Measurements from ENCODE around the gene ZDHHC20. TPM values are rescaled to one million over a fixed set of nuclear protein-coding genes. Genes with fewer than 3 reads are reported as not detected.

The ZDHHC20 gene
- total RNA-seq, 1 donor from 2014 or later, result 175 TPM

- no peak overlapping the region for H3K4me3 Mint-ChIP-seq
- no peaks in the 10 kb centered on the region for H3K4me1 ChIP-seq
- H3K27ac Mint-ChIP-seq, result no peak overlapping the region
- H3K4me2 ChIP-seq, result no peak overlapping the region
- H3K4me1 Mint-ChIP-seq, result no peaks in the 10 kb centered on the region
- no peak overlapping the region for H3K4me3 ChIP-seq
- no peak for DNase-seq (ENCODE audit: low spot score)
- peaks cover 10% of the 10 kb centered on the region for H3K9me3 Mint-ChIP-seq
- H4K20me1 ChIP-seq (ENCODE audit: low read depth), result no peaks in the 10 kb centered on the region
- no peaks in the 10 kb centered on the region for H3F3A ChIP-seq (ENCODE audit: low read depth)
- no peaks in the 10 kb centered on the region for H3K36me3 ChIP-seq
- H3K27me3 Mint-ChIP-seq (ENCODE audit: insufficient read depth, low read depth), result no peaks in the 10 kb centered on the region
- H3K79me2 ChIP-seq (ENCODE audit: low read depth), result no peaks in the 10 kb centered on the region
- H2AFZ ChIP-seq (replicated peaks), result no peak overlapping the region
- H3K9ac ChIP-seq, result no peak overlapping the region
- no peaks in the 10 kb centered on the region for H3K36me3 Mint-ChIP-seq
- H3K9me3 ChIP-seq (ENCODE audit: low read depth), result no peaks in the 10 kb centered on the region
- TF ChIP-seq EZH2phosphoT487 (IDR thresholded peaks at IDR 0.05), result no peak
- H3K27me3 ChIP-seq, result no peaks in the 10 kb centered on the region
- no peak overlapping the region for H3K27ac ChIP-seq
Observed at GRCh38 chr13:21362741-21363140, 96.4 kb downstream of the ZDHHC20 start.

GRCh38 chr13:21361706-21362105, 97.4 kb downstream of the ZDHHC20 start:
- Mint-ChIP-seq H3K36me3 (no peaks in the 10 kb centered on the region), H3K4me3 (no peak overlapping the region), H3K27ac (no peak overlapping the region), H3K4me1 (no peaks in the 10 kb centered on the region), H3K27me3 (ENCODE audit: insufficient read depth, low read depth) (no peaks in the 10 kb centered on the region), H3K9me3 (peaks cover 10% of the 10 kb centered on the region)
- Histone ChIP-seq H3K27me3 (no peaks in the 10 kb centered on the region), H3F3A (ENCODE audit: low read depth) (no peaks in the 10 kb centered on the region), H3K4me2 (no peak overlapping the region), H3K4me1 (no peaks in the 10 kb centered on the region), H4K20me1 (ENCODE audit: low read depth) (no peaks in the 10 kb centered on the region), H3K9ac (no peak overlapping the region), H3K36me3 (no peaks in the 10 kb centered on the region), H3K79me2 (ENCODE audit: low read depth) (no peaks in the 10 kb centered on the region), H2AFZ (replicated peaks) (no peak overlapping the region), H3K9me3 (ENCODE audit: low read depth) (no peaks in the 10 kb centered on the region), H3K4me3 (no peak overlapping the region), H3K27ac (no peak overlapping the region)
- no peak for DNase-seq (ENCODE audit: low spot score)
- no peak for TF ChIP-seq EZH2phosphoT487 (IDR thresholded peaks at IDR 0.05)
- TF ChIP-seq EZH2 (IDR thresholded peaks at IDR 0.05), result no peak
- no peak for TF ChIP-seq CTCF (IDR thresholded peaks at IDR 0.05)

- no peak overlapping the region for H3K4me3 ChIP-seq
Observed at GRCh38 chr13:21361123-21361522, 98.0 kb downstream of the ZDHHC20 start.

More at GRCh38 chr13:21361123-21361522, 98.0 kb downstream of the ZDHHC20 start:
- Histone ChIP-seq H3K9ac (no peak overlapping the region), H3K79me2 (ENCODE audit: low read depth) (no peaks in the 10 kb centered on the region), H3K27ac (no peak overlapping the region), H3K36me3 (no peaks in the 10 kb centered on the region), H3K4me2 (no peak overlapping the region), H3K4me1 (no peaks in the 10 kb centered on the region), H2AFZ (replicated peaks) (no peak overlapping the region), H3F3A (ENCODE audit: low read depth) (no peaks in the 10 kb centered on the region), H3K27me3 (no peaks in the 10 kb centered on the region), H4K20me1 (ENCODE audit: low read depth) (no peaks in the 10 kb centered on the region), H3K9me3 (ENCODE audit: low read depth) (no peaks in the 10 kb centered on the region)
- Mint-ChIP-seq H3K4me3 (no peak overlapping the region), H3K4me1 (no peaks in the 10 kb centered on the region), H3K9me3 (peaks cover 10% of the 10 kb centered on the region), H3K27me3 (ENCODE audit: insufficient read depth, low read depth) (peaks cover 2% of the 10 kb centered on the region), H3K27ac (no peak overlapping the region), H3K36me3 (no peaks in the 10 kb centered on the region)
- no peak for TF ChIP-seq EZH2phosphoT487 (IDR thresholded peaks at IDR 0.05)
- TF ChIP-seq EZH2 (IDR thresholded peaks at IDR 0.05), result no peak
- no peak for TF ChIP-seq CTCF (IDR thresholded peaks at IDR 0.05)
- DNase-seq (ENCODE audit: low spot score), result no peak

All from neural progenitor cell (in vitro differentiated cells).